GM13977 (cell line): ENCODE data around the gene RPEL1.

Experiments used
- DNase-seq: peaks from one replicate; pipeline ENCODE4 v3.0.0; 2012; ENCODE audit warnings: low spot score
- CTCF ChIP-seq: IDR thresholded peaks from 2 replicates; pipeline ENCODE4 v1.5.1; 2012; ENCODE audit warnings: mild to moderate bottlenecking, control low read depth; ENCODE audit not compliant: insufficient read depth; ENCODE audit errors: extremely low read depth, missing control alignments
- in situ Hi-C: fragments of 300-500 bp; cut with MboI; formaldehyde crosslinking; loops from one replicate; pipeline ENCODE4 v1.12.0; 2022; ENCODE audit warnings: low sequenced_read_pairs, low pct_unique_long_range_greater_than_20kb, mixed read lengths, inconsistent platforms; ENCODE audit not compliant: unreplicated experiment

Gene RPEL1

DNA sequence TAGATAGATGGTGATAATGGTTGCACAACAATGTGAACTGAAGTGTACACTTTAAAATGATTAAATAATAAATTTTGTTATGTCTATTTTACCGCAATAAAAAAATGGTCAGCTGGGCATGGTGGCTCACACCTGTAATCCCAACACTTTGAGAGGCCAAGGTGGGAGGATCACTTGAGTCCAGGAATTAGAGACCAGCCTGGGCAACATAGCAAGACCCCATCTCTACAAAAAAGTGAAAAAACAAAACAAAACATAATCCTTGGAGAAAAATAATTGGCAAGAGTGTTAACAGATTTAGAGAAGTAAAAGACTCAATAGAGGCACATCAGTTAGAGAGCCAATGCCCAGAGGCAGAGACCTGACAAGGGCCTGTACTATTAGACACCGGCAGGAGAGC, 9.9 kb upstream of the RPEL1 start:
- in situ Hi-C loops: no loop called here
- no peak for TF ChIP-seq CTCF
- no peak for DNase-seq

DNA sequence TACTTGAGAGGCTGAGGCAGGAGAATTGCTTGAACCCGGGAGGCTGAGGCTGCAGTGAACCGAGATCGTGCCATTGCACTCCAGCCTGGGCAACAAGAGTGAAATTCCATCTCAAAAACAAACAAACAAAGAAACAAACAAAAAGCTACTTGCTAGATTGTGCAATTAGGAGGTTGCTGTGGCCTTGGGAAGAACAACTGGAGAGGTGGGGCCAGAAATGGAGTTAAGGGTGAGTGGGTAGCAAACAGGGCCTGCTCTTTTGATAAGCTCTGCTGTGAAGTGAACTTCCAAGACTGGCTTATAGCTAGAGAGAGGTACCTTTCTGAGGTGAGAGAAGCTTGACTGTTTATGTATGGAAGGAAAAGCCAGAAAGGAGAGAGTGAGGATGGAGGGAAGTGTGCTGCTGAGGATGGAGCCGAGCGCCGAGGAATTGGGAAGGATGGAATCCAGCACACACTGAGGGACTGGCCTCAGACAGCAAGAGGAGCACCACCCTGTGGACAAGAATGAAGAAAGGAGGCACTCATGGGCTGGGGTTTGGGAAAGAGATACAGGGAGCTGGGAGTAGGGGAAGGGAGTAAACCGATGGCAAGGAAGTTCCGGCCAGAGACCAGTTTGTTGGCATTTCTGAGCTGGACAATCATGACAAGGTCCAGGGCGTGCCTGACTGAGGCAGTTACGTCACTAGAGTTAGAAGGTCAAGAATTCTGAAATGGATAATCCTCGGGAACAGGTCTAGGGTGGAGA, 7.0 kb upstream of the RPEL1 start:
- TF ChIP-seq CTCF: no peak
- in situ Hi-C loops: no loop called here

GRCh38 chr10:103241262-103242011, 4.2 kb upstream of the RPEL1 start:
- in situ Hi-C loops: loop anchor here (10.0 kb wide), 1 partner anchor 317 kb away; no protein-coding TSS in a partner anchor
- no peak for DNase-seq
- no peak for TF ChIP-seq CTCF

More for the DNA sequence above, 7.0 kb upstream of the RPEL1 start:
- DNase-seq: no peak

DNA sequence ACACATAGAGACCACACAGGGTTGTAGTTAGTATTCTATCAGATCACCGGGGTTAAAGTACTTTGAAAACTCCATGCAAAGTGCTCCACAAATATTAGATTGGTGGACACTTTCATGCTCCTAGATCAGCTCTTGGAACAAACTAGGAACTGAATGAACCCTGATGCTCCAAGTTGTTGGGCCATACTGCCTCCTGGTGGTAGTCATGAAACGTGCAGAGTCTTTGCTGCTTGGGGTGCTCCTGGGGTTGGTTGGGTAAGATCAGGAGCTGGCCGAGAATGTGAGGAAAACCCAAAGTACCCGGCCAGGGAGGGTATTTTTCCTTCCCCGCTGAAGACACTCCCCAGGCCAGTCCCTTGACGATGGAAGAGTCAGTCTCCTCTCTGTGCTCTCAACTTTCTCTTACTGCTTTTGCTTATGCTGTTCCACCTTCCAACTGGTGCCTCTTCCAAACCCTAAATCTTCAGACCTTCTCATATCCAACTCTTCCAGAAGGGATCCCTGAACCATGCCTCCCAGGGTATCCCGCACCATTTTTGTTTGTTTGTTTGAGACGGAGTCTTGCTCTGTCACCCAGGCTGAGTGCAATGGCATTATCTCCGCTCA, 918 bp upstream of the RPEL1 start:
- in situ Hi-C loops: loop anchor here (10.0 kb wide), 1 partner anchor 320 kb away; no protein-coding TSS in a partner anchor
- peak; percentile 88 for DNase-seq
- peak; percentile 93 for TF ChIP-seq CTCF

- DNase-seq: no peak
- TF ChIP-seq CTCF: no peak
- in situ Hi-C loops: loop anchor here (10.0 kb wide), 1 partner anchor 322 kb away; no protein-coding TSS in a partner anchor
Observed at GRCh38 chr10:103246324-103246723, 637 bp downstream of the RPEL1 start.

DNA sequence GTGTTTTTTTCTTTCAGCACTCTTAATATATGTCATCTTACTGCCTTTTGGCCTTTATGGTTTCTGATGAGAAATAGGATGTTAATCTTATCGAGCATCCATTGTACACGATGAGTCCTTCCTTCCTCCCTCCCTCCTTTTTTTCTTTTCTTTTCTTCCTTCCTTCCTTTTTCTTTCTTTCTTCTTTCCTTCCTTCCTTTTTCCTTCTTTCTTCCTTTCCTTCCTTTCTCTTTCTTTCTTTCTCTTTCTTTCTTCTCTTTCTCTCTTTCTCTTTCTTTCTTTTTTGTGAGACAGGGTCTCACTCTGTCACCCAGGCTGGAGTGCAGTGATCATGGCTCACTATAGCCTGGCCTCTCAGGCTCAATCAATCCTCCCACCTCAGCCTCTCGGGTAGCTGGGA, 8.4 kb downstream of the RPEL1 start:
- in situ Hi-C loops: no loop called here
- no peak for DNase-seq
- no peak for TF ChIP-seq CTCF
